SK-N-SH (cell line): Measurements from ENCODE around the gene TEN1.

Experiments used
- EP300 ChIP-seq, 2 experiments: IDR thresholded peaks; 2 replicates each; pipeline versions ENCODE4 v1.4.0 to v1.6.1; 2012; ENCODE audit warnings: borderline replicate concordance in 1 of 2, low read depth in 1 of 2, low read length in 1 of 2
- GABPA ChIP-seq: IDR thresholded peaks from 2 replicates; pipeline ENCODE4 v1.4.0; 2012; ENCODE audit warnings: low read depth, mild to moderate bottlenecking
- JUND ChIP-seq: IDR thresholded peaks from 2 replicates; pipeline ENCODE4 v1.4.0; 2012
- PBX3 ChIP-seq: IDR thresholded peaks from 2 replicates; pipeline ENCODE4; 2012
- POLR2AphosphoS5 ChIP-seq: IDR thresholded peaks from 2 replicates; pipeline ENCODE4 v1.6.1; 2012; ENCODE audit warnings: low read depth, low read length
- RAD21 ChIP-seq: IDR thresholded peaks from 2 replicates; pipeline ENCODE4 v1.6.1; 2012; ENCODE audit warnings: mild to moderate bottlenecking, low read length
- RCOR1 ChIP-seq: fragments of 150-350 bp; IDR thresholded peaks from 2 replicates; pipeline ENCODE4 v1.6.1; 2017; ENCODE audit warnings: antibody characterized with exemption, low read length
- SIN3A ChIP-seq: IDR thresholded peaks from 2 replicates; pipeline ENCODE4 v1.6.1; 2012; ENCODE audit warnings: low read depth, mild to moderate bottlenecking, low read length, moderate library complexity, borderline replicate concordance
- TAF1 ChIP-seq: IDR thresholded peaks from 2 replicates; pipeline ENCODE4 v1.6.1; 2012; ENCODE audit warnings: low read depth, mild to moderate bottlenecking, low read length, moderate library complexity, borderline replicate concordance
- TEAD4 ChIP-seq: IDR thresholded peaks from 2 replicates; pipeline ENCODE4 v1.4.0; 2012; ENCODE audit warnings: mild to moderate bottlenecking, borderline replicate concordance; ENCODE audit not compliant: insufficient read depth
- YY1 ChIP-seq: IDR thresholded peaks from 2 replicates; pipeline ENCODE4 v1.4.0; 2012; ENCODE audit warnings: low read depth, mild to moderate bottlenecking
- TF ChIP-seq, protein P1 (sequence below): fragments of 200-600 bp; sonication (generic); IDR thresholded peaks from 2 replicates; pipeline ENCODE4 v1.6.1; 2017; ENCODE audit warnings: antibody characterized with exemption, mild to moderate bottlenecking, moderate library complexity
- TF ChIP-seq, protein P2 (sequence below): IDR thresholded peaks from 2 replicates; pipeline ENCODE4 v1.4.0; 2012; ENCODE audit warnings: low read depth, borderline replicate concordance

DNA sequence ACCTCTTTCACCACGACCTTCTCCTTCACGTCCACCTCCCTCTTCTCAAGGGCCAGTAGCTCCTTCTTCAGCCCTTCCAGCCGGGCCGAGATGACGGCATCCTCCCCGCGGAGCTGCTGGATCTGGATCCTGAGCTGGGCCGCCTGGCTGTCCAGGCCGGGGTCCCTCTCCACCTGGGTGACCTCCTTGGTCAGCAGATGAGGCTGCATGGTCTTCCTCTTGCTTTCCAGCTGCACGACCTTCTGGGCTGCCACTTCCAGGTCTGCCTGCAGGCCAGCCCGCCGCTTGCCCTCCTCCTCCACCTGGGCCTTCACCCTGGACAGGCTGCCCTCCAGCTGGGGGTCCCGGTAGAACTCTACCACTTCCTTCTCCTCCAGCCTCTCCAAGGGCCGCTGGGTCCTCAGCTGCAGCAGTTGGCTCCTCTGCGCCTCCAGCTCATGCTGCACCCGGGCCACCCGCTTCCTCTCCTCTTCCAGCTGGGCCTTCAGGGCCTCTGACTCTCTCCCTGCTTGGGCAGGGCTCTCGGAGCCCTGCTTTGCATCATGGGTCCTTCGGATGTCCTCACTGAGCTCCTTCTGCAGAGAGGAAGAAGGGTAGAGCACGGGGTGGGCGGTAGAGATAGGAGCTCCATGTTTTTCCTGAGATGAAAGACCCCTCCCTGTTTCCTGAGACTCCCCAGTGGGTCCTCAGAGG, 31.1 kb downstream of the TEN1 start:
- no peak for TF ChIP-seq GABPA
- TF ChIP-seq TEAD4 = no peak
- TF ChIP-seq JUND = no peak
- TF ChIP-seq, protein P1, sequence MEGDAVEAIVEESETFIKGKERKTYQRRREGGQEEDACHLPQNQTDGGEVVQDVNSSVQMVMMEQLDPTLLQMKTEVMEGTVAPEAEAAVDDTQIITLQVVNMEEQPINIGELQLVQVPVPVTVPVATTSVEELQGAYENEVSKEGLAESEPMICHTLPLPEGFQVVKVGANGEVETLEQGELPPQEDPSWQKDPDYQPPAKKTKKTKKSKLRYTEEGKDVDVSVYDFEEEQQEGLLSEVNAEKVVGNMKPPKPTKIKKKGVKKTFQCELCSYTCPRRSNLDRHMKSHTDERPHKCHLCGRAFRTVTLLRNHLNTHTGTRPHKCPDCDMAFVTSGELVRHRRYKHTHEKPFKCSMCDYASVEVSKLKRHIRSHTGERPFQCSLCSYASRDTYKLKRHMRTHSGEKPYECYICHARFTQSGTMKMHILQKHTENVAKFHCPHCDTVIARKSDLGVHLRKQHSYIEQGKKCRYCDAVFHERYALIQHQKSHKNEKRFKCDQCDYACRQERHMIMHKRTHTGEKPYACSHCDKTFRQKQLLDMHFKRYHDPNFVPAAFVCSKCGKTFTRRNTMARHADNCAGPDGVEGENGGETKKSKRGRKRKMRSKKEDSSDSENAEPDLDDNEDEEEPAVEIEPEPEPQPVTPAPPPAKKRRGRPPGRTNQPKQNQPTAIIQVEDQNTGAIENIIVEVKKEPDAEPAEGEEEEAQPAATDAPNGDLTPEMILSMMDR = no peak
- no peak for TF ChIP-seq RAD21
- no peak for TF ChIP-seq PBX3
- no peak for TF ChIP-seq POLR2AphosphoS5
- no peak for TF ChIP-seq TAF1
- no peak for TF ChIP-seq SIN3A
- TF ChIP-seq, protein P2, sequence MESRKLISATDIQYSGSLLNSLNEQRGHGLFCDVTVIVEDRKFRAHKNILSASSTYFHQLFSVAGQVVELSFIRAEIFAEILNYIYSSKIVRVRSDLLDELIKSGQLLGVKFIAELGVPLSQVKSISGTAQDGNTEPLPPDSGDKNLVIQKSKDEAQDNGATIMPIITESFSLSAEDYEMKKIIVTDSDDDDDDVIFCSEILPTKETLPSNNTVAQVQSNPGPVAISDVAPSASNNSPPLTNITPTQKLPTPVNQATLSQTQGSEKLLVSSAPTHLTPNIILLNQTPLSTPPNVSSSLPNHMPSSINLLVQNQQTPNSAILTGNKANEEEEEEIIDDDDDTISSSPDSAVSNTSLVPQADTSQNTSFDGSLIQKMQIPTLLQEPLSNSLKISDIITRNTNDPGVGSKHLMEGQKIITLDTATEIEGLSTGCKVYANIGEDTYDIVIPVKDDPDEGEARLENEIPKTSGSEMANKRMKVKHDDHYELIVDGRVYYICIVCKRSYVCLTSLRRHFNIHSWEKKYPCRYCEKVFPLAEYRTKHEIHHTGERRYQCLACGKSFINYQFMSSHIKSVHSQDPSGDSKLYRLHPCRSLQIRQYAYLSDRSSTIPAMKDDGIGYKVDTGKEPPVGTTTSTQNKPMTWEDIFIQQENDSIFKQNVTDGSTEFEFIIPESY = no peak
- TF ChIP-seq RCOR1 = no peak
- TF ChIP-seq EP300 (IDR thresholded peaks at IDR 0.05; ENCODE audit: borderline replicate concordance in 1 of 2, low read depth in 1 of 2, low read length in 1 of 2) = no peak
- no peak for TF ChIP-seq YY1
